ENCODE results near the gene CSNK1E. TPM values are rescaled to one million over a fixed set of nuclear protein-coding genes. Genes with fewer than 3 reads are reported as not detected.

The CSNK1E gene
- total RNA-seq, 1 donor from 2014 or later = 184 TPM

DNA sequence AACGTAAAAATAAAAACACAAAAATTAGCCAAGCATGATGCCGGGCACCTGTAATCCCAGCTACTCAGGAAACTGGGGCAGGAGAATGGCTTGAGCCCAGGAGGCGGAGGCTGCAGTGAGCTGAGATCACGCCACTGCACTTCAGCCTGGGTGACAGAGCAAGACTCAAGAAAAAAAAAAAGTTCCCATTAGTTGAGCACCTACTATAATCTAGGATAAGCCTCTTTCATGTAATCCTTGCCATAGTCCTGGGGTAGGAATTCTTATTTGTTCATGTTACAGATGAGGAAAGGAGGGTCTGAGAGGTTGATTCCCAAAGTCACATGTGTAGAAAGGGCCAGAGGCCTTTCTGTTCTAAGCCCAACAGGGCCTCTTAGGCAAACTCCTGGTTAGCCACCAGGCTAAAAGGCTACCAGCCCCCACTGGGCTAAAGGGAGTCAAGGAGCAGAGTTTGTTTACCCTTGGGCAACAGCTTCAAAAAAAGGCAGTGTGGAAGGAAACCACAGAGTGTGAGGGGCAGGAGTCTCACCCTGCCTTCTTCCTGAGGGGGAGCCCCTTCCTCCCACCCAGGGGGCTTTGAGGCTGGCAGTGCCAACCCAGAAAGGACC lies 21.6 kb upstream of the CSNK1E start:
- ATAC-seq (no peak), DNase-seq (ENCODE audit: low spot score) (peak; percentile 12)

DNA sequence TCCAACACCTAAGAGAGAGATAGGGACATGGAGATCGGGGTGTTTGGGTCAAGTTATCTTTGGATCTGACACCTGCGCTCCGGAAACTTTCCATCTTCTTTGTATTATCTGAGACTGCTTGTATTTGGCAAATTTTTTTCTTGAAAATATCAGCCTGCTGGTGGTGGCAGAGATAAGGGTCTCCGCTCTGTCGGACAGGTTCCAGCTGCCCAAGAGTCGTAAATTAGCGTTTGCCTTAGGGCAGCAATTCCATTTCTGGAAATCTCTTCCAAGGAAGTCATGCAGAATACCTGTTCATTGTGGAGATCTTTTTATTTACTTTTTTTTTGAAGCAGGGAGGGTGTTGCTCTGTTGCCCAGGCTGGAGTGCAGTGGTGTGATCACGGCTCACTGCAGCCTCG lies 19.5 kb upstream of the CSNK1E start:
- no peak for ATAC-seq

More for the DNA sequence above, 21.6 kb upstream of the CSNK1E start:
- intact Hi-C loops (cut with DNase I) = no loop called here

DNA sequence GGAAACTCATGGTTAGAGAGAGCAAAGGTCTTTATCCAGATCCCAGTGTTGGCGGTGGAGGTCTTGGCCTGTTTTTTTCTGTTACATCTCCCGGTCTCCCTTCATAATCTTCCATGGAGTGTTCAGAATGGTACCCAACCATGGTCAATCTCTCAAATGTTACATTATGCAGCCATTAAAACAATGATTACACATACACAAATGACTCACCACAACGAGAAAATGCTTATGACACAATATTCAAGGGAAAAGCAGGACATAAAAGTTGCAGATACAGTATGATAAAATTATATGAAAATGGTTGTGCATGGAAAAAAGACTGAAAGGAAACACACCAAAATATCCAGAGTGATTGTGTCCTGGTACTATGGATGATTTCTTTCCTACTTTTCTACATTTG lies 17.8 kb upstream of the CSNK1E start:
- DNase-seq (ENCODE audit: low spot score) (no peak), ATAC-seq (no peak)
- intact Hi-C loops (cut with DNase I) = no loop called here

More for the DNA sequence above, 19.5 kb upstream of the CSNK1E start:
- no peak for DNase-seq (ENCODE audit: low spot score)
- intact Hi-C loops (cut with DNase I) = no loop called here

GRCh38 chr22:38327805-38328204 lies 10.6 kb upstream of the CSNK1E start:
- ATAC-seq (no peak), DNase-seq (ENCODE audit: low spot score) (no peak)
- intact Hi-C loops (cut with DNase I) = loop anchor here (5.0 kb wide), 1 partner anchor 206 kb away; no protein-coding TSS in a partner anchor

GRCh38 chr22:38327396-38327795 lies 10.2 kb upstream of the CSNK1E start:
- no peak for DNase-seq (ENCODE audit: low spot score)
- ATAC-seq = no peak

GRCh38 chr22:38325587-38325986 lies 8.4 kb upstream of the CSNK1E start:
- ATAC-seq = no peak
- no peak for DNase-seq (ENCODE audit: low spot score)
- intact Hi-C loops (cut with DNase I) = loop anchor here (5.0 kb wide), 1 partner anchor 203 kb away; no protein-coding TSS in a partner anchor

More at GRCh38 chr22:38327396-38327795, 10.2 kb upstream of the CSNK1E start:
- intact Hi-C loops (cut with DNase I) = loop anchor here (5.0 kb wide), 1 partner anchor 205 kb away; no protein-coding TSS in a partner anchor

DNA sequence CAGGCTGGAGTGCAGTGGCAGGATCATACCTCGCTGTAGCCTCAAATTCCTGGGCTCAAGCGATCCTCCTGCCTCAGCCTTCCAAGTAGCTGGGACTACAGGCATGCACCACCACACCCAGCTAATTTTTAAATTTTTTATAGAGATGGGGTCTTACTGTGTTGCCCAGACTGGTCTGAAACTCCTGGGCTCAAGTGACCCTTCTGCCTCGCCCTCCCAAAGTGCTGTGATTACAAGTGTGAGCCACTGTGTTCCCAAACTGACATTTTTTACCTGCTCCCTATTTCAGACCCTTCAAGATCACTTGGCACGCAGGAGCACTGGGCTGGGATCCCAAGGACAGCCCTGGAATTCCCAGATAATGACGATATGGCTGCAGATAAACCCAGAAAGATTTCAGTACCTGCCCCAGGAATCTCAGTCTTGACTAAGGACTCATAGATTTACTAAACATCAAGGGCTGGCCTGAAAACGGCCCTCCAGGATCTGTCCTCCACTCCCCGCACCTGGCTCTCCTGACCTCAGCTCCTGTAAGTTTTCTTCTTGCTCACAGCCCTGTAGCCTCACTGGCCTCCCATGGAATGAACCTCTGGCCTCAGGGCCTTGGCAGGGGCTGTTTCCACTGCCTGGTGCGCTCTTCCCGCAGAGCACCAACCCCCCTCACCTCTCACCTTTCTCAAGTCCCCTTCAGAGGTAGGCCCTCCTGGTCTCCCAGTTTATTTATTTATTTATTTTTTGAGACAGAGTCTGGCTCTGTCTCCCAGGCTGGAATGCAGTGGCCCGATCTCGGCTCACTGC lies 3.6 kb upstream of the CSNK1E start:
- ATAC-seq = no peak
- intact Hi-C loops (cut with DNase I) = no loop called here
- no peak for DNase-seq (ENCODE audit: low spot score)

- no peak for ATAC-seq
- DNase-seq (ENCODE audit: low spot score) = no peak
- intact Hi-C loops (cut with DNase I) = loop anchor here (10.0 kb wide), 1 partner anchor 74 kb away; no protein-coding TSS in a partner anchor
Observed at GRCh38 chr22:38318792-38319773, 1.9 kb upstream of the CSNK1E start.

DNA sequence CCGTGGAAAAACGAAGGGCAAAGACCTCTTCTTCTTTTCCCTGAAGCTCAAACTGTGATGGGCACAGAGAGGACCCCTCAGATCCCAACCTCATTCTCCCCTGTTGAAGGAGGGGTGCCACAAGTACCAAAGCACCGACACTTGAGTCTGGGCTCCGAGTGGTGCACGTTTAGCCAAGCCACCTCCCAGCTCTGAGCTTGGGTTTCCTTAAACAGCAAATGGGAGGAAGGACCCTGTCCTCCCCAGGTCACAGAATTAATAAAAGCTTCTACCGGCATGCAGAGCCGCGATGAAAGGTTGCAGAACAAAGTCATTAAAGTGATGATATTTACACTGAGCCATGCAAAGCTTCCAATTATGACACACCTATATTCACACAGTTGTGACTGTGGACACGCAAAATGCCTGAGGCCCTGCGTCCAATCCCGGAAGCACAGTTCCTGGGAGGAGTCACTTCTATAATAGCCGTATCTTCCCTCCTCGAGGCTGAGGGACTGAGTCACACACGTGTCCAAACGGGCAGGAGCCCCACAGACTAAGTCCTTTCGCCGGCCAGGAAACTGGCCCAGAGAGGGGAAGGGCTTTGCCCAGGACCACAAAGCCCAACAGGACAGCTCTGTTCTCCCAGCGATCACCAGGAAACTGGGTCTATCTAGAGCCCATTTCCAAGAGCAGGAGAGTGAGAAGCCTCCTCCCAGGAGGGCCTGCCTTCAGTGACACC lies 922 bp upstream of the CSNK1E start:
- intact Hi-C loops (cut with DNase I) = loop anchor here (10.0 kb wide), 1 partner anchor 73 kb away; no protein-coding TSS in a partner anchor
- peak; percentile 56 for ATAC-seq
- peak; percentile 75 for DNase-seq (ENCODE audit: low spot score)

GRCh38 chr22:38316364-38317121 lies 690 bp downstream of the CSNK1E start:
- peak; percentile 86 for DNase-seq (ENCODE audit: low spot score)
- intact Hi-C loops (cut with DNase I) = loop anchor here (10.0 kb wide), 1 partner anchor 72 kb away; no protein-coding TSS in a partner anchor
- peak; percentile 55 for ATAC-seq

- ATAC-seq (no peak), DNase-seq (ENCODE audit: low spot score) (no peak)
Observed at GRCh38 chr22:38315823-38316363, 1.3 kb downstream of the CSNK1E start.

GRCh38 chr22:38314933-38315822 lies 2.1 kb downstream of the CSNK1E start:
- ATAC-seq = peak; percentile 0
- intact Hi-C loops (cut with DNase I) = loop anchor here (10.0 kb wide), 1 partner anchor 70 kb away; no protein-coding TSS in a partner anchor
- no peak for DNase-seq (ENCODE audit: low spot score)

More at GRCh38 chr22:38315823-38316363, 1.3 kb downstream of the CSNK1E start:
- intact Hi-C loops (cut with DNase I) = loop anchor here (10.0 kb wide), 1 partner anchor 71 kb away; no protein-coding TSS in a partner anchor

DNA sequence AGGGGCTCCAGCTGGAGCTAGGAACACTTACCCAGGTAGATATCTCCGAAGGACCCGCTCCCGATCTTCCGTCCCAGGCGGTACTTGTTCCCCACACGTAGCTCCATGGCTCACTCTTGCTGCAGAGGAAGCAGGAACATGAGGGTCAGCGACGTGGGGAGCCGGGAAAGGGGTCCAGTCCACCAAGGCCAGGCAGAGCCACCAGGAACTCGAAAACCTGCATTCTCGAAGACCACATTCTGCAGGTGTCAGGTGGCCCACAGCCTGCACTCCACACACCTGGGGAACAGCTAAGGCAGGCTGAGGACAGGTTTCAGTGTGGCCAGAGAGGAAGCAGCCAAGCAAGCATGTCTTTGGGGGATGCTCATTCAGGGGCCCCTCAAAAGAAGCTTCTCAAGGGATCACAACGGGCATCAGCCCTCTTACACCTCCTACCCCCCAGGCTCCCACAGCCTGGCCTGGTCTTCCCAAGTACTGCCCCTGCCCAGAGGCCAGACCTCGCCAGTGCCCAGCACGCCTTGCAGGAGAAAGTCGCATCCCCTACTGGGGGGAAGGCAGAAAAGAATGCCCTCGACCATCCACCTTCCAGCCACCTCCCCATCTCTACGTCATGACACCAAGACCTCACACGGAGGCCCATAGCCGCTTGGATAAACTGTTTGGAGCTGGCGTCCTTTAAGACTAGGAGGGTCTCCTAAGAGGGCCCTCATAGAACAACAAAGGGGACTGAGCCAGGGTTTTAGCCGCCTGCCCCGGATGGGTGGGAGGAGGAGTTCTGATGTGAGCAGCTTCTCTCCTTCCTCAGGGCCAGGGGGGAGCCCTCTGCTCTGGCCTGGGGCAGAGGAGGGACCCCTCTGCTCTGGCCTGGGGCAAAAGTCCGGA lies 2.9 kb downstream of the CSNK1E start:
- intact Hi-C loops (cut with DNase I) = loop anchor here (10.0 kb wide), 1 partner anchor 69 kb away; no protein-coding TSS in a partner anchor
- DNase-seq (ENCODE audit: low spot score) (no peak), ATAC-seq (peak; percentile 4)

- DNase-seq (ENCODE audit: low spot score) = peak; percentile 81
- peak; percentile 40 for ATAC-seq
- intact Hi-C loops (cut with DNase I) = loop anchor here (10.0 kb wide), 1 partner anchor 69 kb away; no protein-coding TSS in a partner anchor
Observed at GRCh38 chr22:38313384-38313955, 3.8 kb downstream of the CSNK1E start.
